Hematopoietic multipotent progenitor cell treated with erythropoietin and hydrocortisone succinate and interleukin-3 and kit ligand, for 15 days (in vitro differentiated cells): Measurements from ENCODE around the gene SGCD.

Source experiments
- DNase-seq: peaks from one replicate; pipeline ENCODE4 v3.0.0-alpha.2; 2015; ENCODE audit warnings: low spot score

The SGCD gene

DNA sequence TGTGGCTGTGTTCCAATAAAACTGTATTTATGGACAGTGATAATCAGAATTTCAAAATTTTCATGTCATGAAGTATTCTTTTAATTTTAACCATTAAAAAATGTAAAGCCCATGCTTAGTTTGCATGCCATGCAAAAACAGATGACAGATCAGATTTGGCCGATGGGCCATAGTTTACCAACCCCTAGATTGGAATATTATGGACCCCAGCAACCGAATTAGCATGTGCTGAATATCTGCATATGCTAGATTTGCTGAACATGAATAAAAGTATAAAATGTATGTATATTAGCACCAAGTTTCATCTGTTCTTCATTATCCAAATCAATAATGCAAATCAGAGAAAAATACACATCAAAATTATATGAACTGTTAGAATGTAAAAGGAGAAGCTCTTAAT, 364.6 kb downstream of the SGCD start:
- no peak for DNase-seq

DNA sequence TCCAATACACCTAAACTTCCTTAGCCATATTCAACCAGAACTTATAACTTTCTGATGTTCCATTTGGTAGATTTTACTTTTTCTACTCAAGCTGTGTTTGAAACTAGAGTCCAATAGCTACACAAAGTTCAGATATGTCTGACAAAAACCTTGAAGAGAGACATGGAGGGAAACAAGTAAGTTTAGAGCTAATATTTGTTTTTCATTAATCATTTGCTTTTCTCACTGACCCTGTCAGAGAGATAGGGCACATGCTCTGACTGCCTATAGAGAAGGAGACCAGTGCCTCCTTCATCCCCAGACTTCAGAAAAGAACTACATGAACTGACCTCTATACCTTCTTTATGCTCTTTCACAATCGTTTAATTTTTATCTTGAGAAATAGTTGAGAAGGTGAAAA, 366.1 kb downstream of the SGCD start:
- no peak for DNase-seq

DNA sequence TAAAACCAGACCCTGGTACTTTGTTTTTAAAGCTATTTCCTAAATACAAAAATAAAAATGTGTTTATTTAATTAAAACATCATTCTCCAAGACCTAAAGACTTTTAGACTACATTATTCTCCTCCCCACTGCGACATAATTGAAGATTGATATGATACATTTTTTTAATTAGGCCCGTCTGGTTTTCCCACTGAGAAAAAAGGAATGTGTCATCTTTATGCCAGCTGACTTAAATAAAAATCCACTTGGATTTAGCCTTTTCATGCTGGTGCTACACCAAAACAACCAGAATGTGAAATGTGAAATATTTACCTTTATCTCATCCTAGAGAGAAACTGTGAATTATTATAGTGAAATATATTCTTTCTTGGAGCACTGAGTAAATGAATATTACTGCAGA, 367.6 kb downstream of the SGCD start:
- no peak for DNase-seq

DNA sequence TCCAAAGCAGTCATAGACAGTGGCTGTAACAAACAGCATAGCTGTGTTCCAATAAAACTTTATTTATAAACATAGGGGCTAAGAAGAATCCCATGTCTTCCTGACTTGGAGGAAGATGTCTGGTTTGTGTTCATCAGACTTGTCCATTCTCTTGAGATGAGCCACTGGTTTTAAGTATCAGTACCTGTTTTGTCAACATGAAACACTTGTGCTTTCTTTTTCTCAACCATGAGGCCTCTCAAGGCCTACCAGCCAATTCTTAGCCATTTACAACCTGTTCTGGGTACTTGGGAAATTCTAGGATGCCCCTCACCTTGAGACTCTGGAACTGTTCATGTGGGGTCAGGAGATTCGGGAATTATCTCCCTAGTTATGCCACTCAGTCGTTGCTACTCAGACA, 368.8 kb downstream of the SGCD start:
- no peak for DNase-seq

DNA sequence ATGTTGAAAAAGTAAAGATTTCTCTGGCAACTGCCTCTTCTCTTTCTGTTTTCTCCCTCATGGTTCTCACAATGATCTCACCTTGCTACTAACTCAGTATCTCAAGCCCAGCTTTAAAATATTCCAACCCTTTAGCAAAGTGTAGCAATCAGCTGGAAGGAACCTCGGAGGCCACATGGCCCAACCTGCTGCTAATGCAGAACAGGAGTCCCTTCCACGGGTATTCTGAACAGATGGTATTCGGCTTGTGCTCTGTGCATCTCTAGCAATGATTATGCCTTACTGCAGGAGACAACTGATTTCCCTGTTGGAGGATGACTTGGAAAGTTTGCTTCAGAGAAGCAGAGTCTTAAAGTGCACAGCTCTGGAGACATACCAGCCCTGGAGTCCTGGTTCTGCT, 371.4 kb downstream of the SGCD start:
- DNase-seq = no peak

DNA sequence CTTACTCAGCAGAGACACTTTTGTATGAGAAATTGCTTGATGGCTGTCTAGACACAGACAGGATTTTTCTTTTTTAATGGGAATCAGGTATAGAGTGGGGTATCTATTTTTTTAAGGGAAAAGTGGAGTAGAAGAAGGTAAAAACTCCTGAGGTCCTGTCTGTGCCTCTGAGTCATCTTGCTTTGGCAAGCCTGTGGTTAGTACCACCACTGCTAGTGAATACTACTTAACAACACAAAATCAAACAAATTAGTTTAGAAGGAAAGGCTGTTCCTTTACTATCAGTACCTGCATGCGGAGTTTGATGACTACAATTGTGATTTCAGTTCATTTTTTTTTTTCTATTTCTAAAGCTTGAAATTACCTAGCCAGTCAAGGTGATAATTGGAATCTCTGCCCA, 372.2 kb downstream of the SGCD start:
- DNase-seq = no peak

DNA sequence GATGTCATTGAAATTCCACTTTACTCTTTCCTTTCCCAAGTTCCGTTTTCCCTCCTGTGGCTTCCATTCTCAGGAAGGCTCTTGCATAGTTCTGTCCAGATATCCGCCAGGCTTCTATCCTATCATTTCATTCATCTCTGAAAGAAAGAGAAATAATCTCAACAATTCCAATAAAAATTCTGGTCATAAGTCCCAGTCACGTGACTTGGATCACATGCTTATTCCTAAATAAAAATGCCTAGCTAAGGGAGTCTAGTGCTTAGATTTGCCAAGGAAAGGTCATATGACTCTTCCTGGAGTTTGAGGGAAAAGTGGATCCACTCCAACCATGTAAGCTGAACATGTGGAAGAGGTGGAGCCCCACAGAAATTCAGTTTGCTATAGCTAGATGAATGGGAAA, 377.2 kb downstream of the SGCD start:
- no peak for DNase-seq

DNA sequence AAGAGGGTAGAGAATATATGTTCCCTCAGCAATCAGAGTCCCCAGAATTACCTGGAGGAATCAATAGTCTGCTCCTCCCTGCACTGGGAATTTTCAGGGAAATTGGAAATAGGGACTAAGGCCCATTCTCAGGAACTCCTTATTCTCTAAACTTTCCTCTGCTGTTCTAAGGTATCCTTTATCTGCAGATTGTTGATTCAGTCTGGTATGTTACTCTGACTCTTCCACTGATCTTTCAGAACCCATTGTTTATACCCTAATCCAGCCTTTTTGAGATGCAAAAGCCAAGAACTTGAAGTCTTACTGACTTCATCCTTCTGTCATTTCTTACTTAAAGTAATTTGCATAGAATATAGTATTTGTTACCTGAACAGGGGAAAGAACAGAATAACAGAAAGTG, 379.7 kb downstream of the SGCD start:
- DNase-seq = no peak

DNA sequence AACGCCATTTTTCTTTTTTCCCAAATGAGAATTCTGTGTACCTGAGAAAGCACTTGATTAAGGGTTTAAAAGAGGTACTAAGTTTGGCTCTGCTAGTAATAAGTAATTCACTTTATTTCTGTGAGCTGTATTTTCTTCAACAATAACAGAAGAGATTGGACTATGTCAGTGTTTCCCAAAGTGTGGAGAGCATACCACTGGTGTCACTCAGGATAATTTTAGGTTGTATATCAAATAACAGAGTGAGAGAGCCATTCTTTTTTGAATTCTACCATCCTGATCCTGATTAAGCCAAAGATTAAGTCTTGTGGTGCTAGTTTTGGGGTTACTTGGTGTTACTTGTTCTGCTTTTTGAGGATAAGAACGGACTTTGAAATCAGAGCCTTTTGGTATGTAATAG, 380.8 kb downstream of the SGCD start:
- no peak for DNase-seq

DNA sequence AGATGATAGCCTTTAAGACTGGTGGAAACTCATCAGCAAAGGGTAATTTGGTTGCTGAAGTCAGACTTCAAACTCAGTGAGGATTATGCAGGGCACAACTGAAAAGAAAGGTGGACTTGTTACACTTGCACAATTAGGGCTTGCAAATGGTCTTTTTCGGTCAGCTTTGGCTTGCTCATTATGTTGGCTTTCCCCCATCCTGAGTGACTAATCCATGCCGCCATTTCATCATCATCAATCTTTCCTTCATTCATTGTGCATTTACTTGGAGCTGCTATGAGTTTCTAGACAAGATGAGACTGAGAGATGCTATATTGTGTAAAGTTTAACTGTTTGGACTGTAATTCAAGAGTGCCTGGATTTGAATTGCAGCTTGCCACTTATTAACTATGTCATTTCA, 388.3 kb downstream of the SGCD start:
- no peak for DNase-seq

DNA sequence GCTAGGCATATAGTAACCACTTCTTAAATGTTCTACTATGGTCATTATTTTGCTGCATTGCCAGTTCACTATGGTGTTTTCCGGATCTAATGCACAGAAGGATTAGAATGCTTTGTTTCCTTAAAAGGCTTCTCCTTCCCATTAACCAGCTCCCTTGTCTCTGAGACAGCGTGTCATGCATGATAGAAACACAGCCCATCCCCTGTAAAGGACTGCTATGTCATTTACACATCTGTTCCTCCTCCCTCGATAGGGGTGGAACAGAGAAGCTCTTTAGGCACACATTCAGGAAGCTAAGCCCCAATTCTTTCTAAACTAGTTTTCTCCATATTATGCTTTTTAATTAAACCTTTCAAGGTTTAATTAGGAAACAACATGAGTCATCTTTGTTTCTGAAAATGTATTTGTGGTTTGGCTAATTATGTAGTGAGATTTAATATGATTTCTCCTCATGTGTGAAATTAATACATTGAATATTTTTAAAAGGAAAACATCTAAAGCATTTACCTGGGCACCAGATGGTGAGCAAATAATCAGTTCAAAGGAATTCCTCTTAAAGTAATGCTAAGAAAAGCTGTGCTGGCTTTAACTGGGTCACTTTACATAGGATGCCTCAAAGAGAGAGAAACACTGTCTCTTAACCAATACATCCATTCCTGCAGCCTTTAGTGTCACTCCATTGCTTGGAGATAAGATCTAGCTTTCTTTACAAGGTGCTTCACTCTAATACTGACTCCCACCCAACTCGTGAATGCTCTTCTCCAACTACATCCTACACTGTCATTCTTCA, 389.8 kb downstream of the SGCD start:
- DNase-seq = no peak

DNA sequence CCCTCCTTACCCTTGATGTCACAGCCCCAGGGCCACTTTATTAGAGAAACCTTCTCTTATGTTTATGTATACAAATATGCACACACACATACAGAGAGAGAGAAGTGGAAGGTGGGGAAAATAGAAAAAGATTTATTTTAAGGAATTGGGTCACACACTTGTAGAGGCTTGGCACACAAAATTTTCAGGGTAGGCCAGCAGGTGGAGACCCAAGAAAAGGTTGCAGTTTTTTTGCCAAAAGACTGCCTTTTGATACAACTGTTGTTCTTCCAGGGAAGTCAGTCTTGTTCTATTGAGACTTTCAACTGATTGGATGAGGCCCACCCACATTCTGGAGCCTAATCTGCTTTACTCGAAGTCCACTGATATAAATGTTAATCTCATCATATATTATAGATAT, 392.0 kb downstream of the SGCD start:
- no peak for DNase-seq

DNA sequence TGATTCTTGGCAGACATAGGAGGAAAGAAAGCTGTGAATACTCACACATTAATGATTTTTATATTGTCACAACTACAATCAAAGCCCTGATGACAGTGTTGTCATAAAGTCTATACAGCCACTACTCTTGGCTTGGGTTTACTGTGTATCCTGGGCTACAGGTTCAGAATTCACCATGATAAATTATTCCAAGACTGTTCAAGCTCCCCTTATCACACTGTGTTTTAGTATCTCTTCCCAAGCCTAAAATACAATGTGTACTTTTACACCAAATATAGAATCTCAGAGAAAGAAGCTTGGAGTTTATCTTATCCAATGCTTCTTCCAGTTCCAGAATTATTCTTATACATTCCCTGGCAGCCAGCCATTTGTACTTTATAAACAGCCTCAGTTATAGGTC, 395.4 kb downstream of the SGCD start:
- DNase-seq = no peak

DNA sequence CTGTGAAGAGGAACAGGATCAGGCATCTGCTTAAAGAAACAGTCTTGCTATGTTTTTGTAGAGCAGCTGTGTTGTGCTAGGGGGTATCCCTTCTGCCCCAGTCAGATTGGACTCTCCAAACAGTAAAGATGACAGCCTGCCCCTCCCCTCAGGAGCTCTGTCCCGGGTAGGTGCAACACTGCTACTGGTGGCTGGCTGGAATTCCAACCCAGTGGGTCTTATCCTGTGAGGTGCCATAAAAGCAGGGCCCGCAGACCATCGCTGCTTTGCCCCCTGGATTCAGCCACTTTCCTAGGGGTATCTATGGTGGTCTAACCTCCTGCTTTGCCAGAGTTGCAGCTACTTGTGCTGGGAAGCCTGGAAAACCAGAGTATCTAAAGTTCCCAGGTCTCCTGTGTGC, 408.5 kb downstream of the SGCD start:
- no peak for DNase-seq

DNA sequence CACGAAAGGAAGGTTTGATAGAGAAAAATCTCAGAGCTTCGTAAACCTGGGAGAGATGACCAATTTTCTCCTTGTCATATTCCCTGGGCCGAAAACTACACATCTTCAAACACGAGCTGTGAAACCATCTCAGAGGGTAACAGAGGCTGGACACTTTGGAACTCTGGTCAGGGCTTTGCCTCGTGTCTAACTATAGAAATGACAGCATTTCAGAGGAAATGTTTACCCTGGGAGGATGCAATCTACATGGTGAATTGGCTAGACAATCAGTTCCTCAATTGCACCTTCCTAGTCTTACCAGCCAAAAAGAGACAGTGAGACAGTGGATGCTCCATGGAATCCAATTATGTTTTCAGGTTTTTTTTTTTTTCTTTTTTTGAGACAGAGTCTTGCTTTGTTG, 414.6 kb downstream of the SGCD start:
- no peak for DNase-seq

DNA sequence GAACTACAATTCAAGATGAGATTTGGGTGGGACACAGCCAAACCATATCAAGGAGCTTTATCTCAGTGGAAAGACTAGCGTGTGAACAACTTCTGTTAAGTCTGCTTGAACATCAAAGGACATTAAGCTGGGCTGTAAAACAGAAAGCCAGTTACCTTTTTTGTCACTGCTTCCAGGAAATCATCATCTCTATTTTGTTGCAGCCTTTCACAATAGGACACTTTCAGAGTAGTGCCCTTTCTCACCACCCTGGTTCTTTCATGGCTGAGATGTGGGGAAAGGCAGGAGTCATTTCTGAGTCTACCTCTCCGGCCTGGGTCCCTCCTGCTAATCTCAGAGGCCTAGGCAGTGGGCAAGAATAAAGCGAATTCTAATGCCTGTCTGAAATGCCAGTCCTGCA, 426.9 kb downstream of the SGCD start:
- DNase-seq = no peak

DNA sequence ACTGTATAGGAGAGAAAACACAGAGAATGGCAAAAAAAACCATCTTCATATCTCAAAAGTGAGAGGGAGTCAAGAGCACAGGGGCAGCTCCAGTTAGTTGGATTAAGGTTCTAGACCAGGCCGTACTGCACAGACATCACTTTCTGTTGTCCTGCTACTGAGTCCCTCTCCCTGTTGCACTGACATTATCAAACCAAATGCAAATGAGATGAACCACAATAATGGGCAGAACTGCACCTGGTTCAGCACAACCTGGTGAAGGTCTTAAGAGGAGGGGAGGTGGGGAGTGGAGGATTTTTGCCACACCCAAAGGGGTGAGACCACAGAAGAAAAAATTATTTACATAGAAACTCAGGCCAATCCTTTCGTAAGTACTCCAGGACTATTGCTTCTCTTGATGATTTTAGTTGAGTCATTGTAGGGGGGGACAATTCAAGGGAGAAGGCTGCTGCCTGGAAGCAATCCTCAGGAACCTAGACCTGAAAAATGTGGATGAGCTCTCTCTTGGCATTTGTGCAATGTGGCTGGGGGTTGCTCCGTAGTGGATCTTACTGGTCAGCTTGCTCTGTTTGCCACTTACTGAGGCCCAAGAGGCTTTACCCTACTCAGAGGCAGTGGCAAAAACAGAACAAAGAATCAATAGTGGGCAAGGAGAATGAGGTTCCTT, 428.6 kb downstream of the SGCD start:
- no peak for DNase-seq

DNA sequence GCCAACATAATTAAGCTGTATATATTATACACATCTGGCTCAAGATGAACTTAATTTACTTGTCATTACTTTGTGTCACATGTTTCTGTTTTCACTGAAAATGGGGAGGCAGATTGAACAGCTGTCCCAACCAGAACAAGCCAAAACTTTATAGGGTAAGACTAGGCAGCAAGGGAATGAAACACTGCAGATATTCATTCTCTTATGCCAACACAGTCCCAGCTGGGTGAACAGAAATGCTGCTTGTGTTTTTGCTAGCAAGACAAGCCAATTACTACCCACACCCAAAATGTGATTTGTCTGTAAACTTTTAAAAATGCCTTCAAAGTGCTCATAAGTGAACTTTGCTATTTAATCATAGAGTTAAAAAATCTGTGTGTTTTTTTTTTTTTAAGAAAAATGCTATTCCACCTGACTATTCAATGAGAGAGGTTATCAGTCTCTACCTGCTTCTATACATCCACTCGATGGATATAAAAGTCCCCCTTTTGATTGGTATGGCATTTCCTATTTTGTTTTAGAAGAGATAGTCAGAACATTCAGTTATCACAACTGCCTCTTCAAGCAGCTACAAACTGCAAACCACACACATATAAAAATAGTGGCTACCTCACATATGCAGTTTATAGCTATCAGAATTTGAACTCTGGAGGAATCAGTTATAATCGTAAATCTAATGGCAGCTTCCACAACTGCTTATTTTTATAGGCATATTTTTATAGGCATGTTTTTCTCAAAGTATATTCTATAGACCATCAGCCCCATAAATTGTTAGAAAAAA, 431.2 kb downstream of the SGCD start:
- no peak for DNase-seq

DNA sequence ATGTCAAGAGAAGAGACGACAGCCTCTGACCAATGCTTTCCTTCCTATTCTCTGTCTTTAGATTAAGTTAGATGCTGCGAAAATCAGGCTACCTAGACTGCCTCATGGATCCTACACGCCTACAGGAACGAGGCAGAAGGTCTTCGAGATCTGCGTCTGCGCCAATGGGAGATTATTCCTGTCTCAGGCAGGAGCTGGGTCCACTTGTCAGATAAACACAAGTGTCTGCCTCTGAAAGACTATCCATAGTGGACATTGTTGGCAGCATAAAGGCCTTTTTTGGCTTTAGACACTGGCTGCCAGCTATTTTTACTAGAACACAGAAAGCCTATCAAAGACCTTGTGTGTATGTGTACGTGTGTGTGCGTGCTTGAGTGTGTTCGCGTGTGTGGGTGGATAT, 432.2 kb downstream of the SGCD start:
- DNase-seq = no peak

DNA sequence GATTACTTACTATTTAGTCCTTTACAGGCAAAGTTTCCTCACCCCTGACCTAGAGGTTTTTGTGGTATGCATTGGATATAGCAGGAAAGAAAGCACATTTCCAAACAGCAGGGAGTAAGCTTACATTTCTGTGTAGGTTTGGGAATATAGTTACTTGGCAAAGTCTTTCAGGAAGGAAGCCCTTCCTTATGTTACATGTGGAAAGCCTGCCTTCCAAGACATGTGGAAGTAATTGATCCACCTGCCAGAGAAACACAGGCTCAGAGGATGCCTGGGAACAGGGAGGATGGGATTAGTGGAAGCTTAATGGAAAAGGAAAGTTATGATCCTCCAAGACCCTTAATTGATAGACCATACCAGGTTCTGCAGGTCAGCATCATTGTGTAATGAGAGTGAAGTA, 435.8 kb downstream of the SGCD start:
- DNase-seq = no peak

DNA sequence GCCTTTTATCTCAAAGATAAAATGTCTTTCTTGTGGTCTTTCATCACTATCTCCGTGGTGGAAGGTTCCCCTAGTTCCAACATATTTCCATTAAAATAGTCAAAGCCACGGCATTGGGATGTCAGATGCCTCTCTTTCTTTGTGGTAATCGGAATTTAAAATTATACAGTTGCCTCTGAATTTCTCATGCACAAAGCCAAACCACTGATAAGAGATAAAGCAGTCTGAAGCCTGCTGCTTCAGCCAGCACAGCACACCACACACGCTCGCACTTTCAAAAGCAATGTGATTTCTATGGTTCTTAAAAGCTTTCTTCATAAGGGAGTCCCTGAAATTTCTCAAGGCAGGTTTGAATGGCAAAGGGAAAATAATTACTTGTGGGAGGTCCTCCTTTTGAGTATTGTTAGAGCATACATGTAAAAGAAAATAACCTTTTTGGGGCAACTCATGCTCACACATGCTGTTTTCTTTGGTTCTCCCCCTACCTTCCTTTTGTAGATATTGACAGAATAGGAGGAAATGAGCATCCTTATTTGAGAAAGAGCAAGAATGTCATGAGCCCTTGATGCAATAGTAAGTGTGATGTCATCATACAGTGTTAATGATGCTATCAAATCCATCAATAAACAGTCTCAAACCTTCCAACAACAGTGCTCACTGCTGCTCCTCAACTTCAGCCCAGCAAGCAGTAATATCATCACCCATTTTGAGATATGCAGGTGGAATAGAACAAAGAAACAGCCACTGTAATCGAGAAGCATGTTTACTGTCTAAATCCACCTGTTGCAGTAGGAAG, 437.4 kb downstream of the SGCD start:
- DNase-seq = no peak

DNA sequence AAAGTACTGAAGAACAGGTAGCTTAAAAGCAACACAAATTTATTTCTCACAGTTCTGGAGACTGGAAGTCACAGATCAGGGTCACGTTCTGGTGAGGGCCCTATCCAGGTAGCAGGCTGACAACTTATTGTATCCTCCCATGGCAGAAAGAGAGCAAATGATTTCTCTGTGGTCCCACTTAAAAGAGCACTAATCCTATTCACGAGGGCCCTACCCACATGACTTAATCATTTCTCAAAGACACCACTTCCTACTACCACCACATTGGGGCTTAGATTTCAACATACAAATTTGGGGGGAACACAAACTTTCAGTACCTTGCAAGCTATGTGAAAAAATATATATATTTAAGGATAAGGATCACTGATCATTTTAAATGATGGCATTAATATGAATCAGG, 447.3 kb downstream of the SGCD start:
- no peak for DNase-seq
